WTC11 (cell line): ENCODE measurements around the gene NKX2-4. TPM values are rescaled to one million over a fixed set of nuclear protein-coding genes. Genes with fewer than 3 reads are reported as not detected.

Experiments used
- ATAC-seq: fragments of 200-7000 bp; cut with Tn5 transposase; 2 replicates; pipeline ENCODE4 v1.10.0; 2021; ENCODE audit warnings: mild to moderate bottlenecking, moderate library complexity
- CTCF ChIA-PET: fragments of 300-600 bp; sonication (Branson Sonifier 250); formaldehyde crosslinking; loops from one replicate; lab custom pipeline; 2021; ENCODE audit warnings: antibody characterized with exemption; lab: Charles Lee
- POLR2A ChIA-PET: fragments of 350-600 bp; sonication (Branson Sonifier 250); formaldehyde crosslinking; loops from one replicate; lab custom pipeline; 2021; ENCODE audit warnings: antibody characterized with exemption; lab: Charles Lee
- DNase-seq: peaks from one replicate; pipeline ENCODE4 v3.0.0; 2021; ENCODE audit warnings: low spot score
- H3K27ac Mint-ChIP-seq: 2 replicates; pipeline ENCODE4 v1.8.0; 2021; ENCODE audit warnings: mixed read lengths
- H3K27me3 Mint-ChIP-seq: 2 replicates; pipeline ENCODE4 v1.8.0; 2021; ENCODE audit warnings: low read depth, mild to moderate bottlenecking, moderate library complexity, mixed read lengths
- H3K36me3 Mint-ChIP-seq: 2 replicates; pipeline ENCODE4 v1.8.0; 2021; ENCODE audit warnings: mixed read lengths
- H3K4me1 Mint-ChIP-seq: 2 replicates; pipeline ENCODE4 v1.8.0; 2022; ENCODE audit warnings: mixed read lengths
- H3K4me3 Mint-ChIP-seq: 2 replicates; pipeline ENCODE4 v1.8.0; 2021; ENCODE audit warnings: mild to moderate bottlenecking, moderate library complexity, mixed read lengths
- H3K9me3 Mint-ChIP-seq: 2 replicates; pipeline ENCODE4 v1.8.0; 2021; ENCODE audit warnings: mixed read lengths
- AFF4 ChIP-seq: sonication (generic); formaldehyde crosslinking; IDR thresholded peaks from 2 replicates; pipeline ENCODE4 v1.8.1; 2023; ENCODE audit warnings: mild to moderate bottlenecking, missing genetic modification reagents, borderline replicate concordance
- ATF6 ChIP-seq: sonication (generic); formaldehyde crosslinking; IDR thresholded peaks from 2 replicates; pipeline ENCODE4 v1.8.1; 2023; ENCODE audit warnings: mild to moderate bottlenecking, missing genetic modification reagents
- FOXP1 ChIP-seq: sonication (generic); formaldehyde crosslinking; IDR thresholded peaks from 2 replicates; pipeline ENCODE4 v1.8.0; 2022; ENCODE audit warnings: missing genetic modification reagents, mild to moderate bottlenecking, moderate library complexity, borderline replicate concordance
- GTF2I ChIP-seq: fragments of 250-450 bp; sonication (Bioruptor Pico); conservative IDR thresholded peaks from 2 replicates; pipeline ENCODE4 v1.4.0; 2021; ENCODE audit warnings: mild to moderate bottlenecking
- HMGXB4 ChIP-seq: sonication (generic); formaldehyde crosslinking; IDR thresholded peaks from 2 replicates; pipeline ENCODE4 v1.8.1; 2023; ENCODE audit warnings: mild to moderate bottlenecking, moderate library complexity, missing genetic modification reagents
- IRF1 ChIP-seq: sonication (generic); formaldehyde crosslinking; IDR thresholded peaks from 2 replicates; pipeline ENCODE4 v1.8.0; 2023; ENCODE audit warnings: missing genetic modification reagents
- MYBL2 ChIP-seq: sonication (generic); formaldehyde crosslinking; IDR thresholded peaks from 2 replicates; pipeline ENCODE4 v1.8.1; 2023; ENCODE audit warnings: mild to moderate bottlenecking, moderate library complexity, missing genetic modification reagents
- NFATC4 ChIP-seq: fragments of 250-450 bp; sonication (Bioruptor Pico); IDR thresholded peaks from 2 replicates; pipeline ENCODE4 v1.9.0; 2021; ENCODE audit warnings: mild to moderate bottlenecking
- NR3C1 ChIP-seq: sonication (generic); formaldehyde crosslinking; conservative IDR thresholded peaks from 2 replicates; pipeline ENCODE4 v1.8.1; 2023; ENCODE audit warnings: low read depth, mild to moderate bottlenecking, missing genetic modification reagents
- RORB ChIP-seq: fragments of 250-450 bp; sonication (Bioruptor Pico); IDR thresholded peaks from 2 replicates; pipeline ENCODE4 v1.9.0; 2021; ENCODE audit warnings: mild to moderate bottlenecking
- SP1 ChIP-seq: sonication (generic); formaldehyde crosslinking; conservative IDR thresholded peaks from 2 replicates; pipeline ENCODE4 v1.8.1; 2022; ENCODE audit warnings: missing genetic modification reagents
- ZNF121 ChIP-seq: sonication (generic); formaldehyde crosslinking; IDR thresholded peaks from 2 replicates; pipeline ENCODE4 v1.8.0; 2023; ENCODE audit warnings: missing genetic modification reagents
- ZNF138 ChIP-seq: sonication (generic); formaldehyde crosslinking; conservative IDR thresholded peaks from 2 replicates; pipeline ENCODE4 v1.8.1; 2022; ENCODE audit warnings: mild to moderate bottlenecking, moderate library complexity, missing genetic modification reagents
- ZNF263 ChIP-seq: sonication (generic); formaldehyde crosslinking; IDR thresholded peaks from 2 replicates; pipeline ENCODE4 v1.8.1; 2022; ENCODE audit warnings: low read depth, mild to moderate bottlenecking, moderate library complexity, missing genetic modification reagents
- ZNF281 ChIP-seq: sonication (generic); formaldehyde crosslinking; IDR thresholded peaks from 2 replicates; pipeline ENCODE4 v1.8.0; 2023; ENCODE audit warnings: mild to moderate bottlenecking, missing genetic modification reagents
- ZNF317 ChIP-seq: sonication (generic); formaldehyde crosslinking; IDR thresholded peaks from 2 replicates; pipeline ENCODE4 v1.8.1; 2023; ENCODE audit warnings: low read depth, mild to moderate bottlenecking, moderate library complexity, missing genetic modification reagents, borderline replicate concordance
- ZNF396 ChIP-seq: fragments of 250-450 bp; sonication (Bioruptor Pico); IDR thresholded peaks from 2 replicates; pipeline ENCODE4 v1.8.0; 2021; ENCODE audit warnings: mild to moderate bottlenecking, moderate library complexity, borderline replicate concordance
- ZNF416 ChIP-seq: fragments of 250-450 bp; sonication (Bioruptor Pico); IDR thresholded peaks from 2 replicates; pipeline ENCODE4 v1.9.0; 2021; ENCODE audit warnings: mild to moderate bottlenecking, inconsistent platforms
- total RNA-seq: library from RNA; stranded (reverse); gene quantifications from 3 replicates; pipeline ENCODE4 v1.2.3, GENCODE V29; 2021
- TF ChIP-seq, protein P1 (sequence below): fragments of 250-450 bp; sonication (Bioruptor Pico); IDR thresholded peaks from 2 replicates; pipeline ENCODE4 v1.9.0; 2021; ENCODE audit warnings: mild to moderate bottlenecking
- TF ChIP-seq, protein P2 (sequence below): sonication (generic); formaldehyde crosslinking; IDR thresholded peaks from 2 replicates; pipeline ENCODE4 v1.8.1; 2022; ENCODE audit warnings: low read depth, mild to moderate bottlenecking, moderate library complexity, missing genetic modification reagents, borderline replicate concordance

NKX2-4 gene
- total RNA-seq, 1 experiment from 2014 or later = 0.07 TPM

- no peak for DNase-seq
- Mint-ChIP-seq H3K4me1 (peaks cover 49% of the 10 kb centered on the region), H3K9me3 (no peaks in the 10 kb centered on the region), H3K36me3 (peaks cover 22% of the 10 kb centered on the region)
- TF ChIP-seq NR3C1 (CRISPR knock-in tag) = no peak
- TF ChIP-seq SP1 (CRISPR knock-in tag) = no peak
- TF ChIP-seq HMGXB4 (CRISPR knock-in tag) = no peak
- no peak for TF ChIP-seq ZNF396
- TF ChIP-seq ZNF263 (CRISPR knock-in tag) = no peak
- no peak for TF ChIP-seq IRF1 (CRISPR knock-in tag)
- TF ChIP-seq ZNF121 (CRISPR knock-in tag) = no peak
- TF ChIP-seq, protein P1, sequence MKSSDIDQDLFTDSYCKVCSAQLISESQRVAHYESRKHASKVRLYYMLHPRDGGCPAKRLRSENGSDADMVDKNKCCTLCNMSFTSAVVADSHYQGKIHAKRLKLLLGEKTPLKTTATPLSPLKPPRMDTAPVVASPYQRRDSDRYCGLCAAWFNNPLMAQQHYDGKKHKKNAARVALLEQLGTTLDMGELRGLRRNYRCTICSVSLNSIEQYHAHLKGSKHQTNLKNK (CRISPR knock-in tag) = no peak
- TF ChIP-seq, protein P2, sequence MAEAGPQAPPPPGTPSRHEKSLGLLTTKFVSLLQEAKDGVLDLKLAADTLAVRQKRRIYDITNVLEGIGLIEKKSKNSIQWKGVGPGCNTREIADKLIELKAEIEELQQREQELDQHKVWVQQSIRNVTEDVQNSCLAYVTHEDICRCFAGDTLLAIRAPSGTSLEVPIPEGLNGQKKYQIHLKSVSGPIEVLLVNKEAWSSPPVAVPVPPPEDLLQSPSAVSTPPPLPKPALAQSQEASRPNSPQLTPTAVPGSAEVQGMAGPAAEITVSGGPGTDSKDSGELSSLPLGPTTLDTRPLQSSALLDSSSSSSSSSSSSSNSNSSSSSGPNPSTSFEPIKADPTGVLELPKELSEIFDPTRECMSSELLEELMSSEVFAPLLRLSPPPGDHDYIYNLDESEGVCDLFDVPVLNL (CRISPR knock-in tag) = no peak
- TF ChIP-seq ZNF281 (CRISPR knock-in tag) = no peak
- no peak for TF ChIP-seq FOXP1 (CRISPR knock-in tag)
- TF ChIP-seq MYBL2 (CRISPR knock-in tag) = no peak
- no peak for TF ChIP-seq ZNF317
- no peak for TF ChIP-seq RORB (CRISPR knock-in tag)
- TF ChIP-seq ZNF138 = no peak
- no peak for TF ChIP-seq AFF4 (CRISPR knock-in tag)
- no peak for TF ChIP-seq ZNF416 (CRISPR knock-in tag)
- TF ChIP-seq GTF2I (CRISPR knock-in tag) = no peak
- no peak for TF ChIP-seq NFATC4 (CRISPR knock-in tag)
- TF ChIP-seq ATF6 (CRISPR knock-in tag) = no peak
- TF ChIP-seq, all 79 proteins: peak for 0
- H3K27me3 Mint-ChIP-seq = peaks cover 41% of the 10 kb centered on the region
- no peak overlapping the region for H3K4me3 Mint-ChIP-seq
- no peak for ATAC-seq
- no peak overlapping the region for H3K27ac Mint-ChIP-seq
- CTCF ChIA-PET = interaction anchor here (2.9 kb wide), 1 partner anchor 116 kb away, joined by 19 read pairs; no protein-coding TSS in a partner anchor
- POLR2A ChIA-PET = no interaction called here
These were observed 8.0 kb downstream of the NKX2-4 start for GRCh38 chr20:21389368-21389767.
